Panc1 (cell line): ENCODE data around the gene GPR34. TPM values are rescaled to one million over a fixed set of nuclear protein-coding genes. Genes with fewer than 3 reads are reported as not detected.

Experiments
- ATAC-seq: fragments of 200-7000 bp; cut with Tn5 transposase; 2 replicates; pipeline ENCODE4 v1.9.1; 2020; ENCODE audit warnings: mild to moderate bottlenecking, moderate library complexity
- BruUV-seq: library from RNA; stranded (reverse); fragments of 400-500 nt; replicated peaks from 2 replicates; lab custom pipeline; 2021; lab: Mats Ljungman, UMichigan
- CTCF ChIA-PET: fragments of 300-600 bp; sonication (Branson Sonifier 250); formaldehyde crosslinking; loops from one replicate; lab custom pipeline; 2022; ENCODE audit warnings: antibody characterized with exemption; lab: Charles Lee
- POLR2A ChIA-PET: fragments of 300-600 bp; sonication (Branson Sonifier 250); formaldehyde crosslinking; loops from one replicate; lab custom pipeline; 2022; ENCODE audit warnings: antibody characterized with exemption; lab: Charles Lee
- DNase-seq: peaks from one replicate; pipeline ENCODE4 v3.0.0-alpha.2; 2010; ENCODE audit warnings: low read depth, low spot score
- H3K27ac ChIP-seq: 2 replicates; pipeline ENCODE4 v1.5.1; 2011; ENCODE audit warnings: mild to moderate bottlenecking, low read length, inconsistent platforms
- H3K27me3 ChIP-seq: fragments of 200-500 bp; sonication (Bioruptor generic); 2 replicates; pipeline ENCODE4 v1.6.0; 2014; ENCODE audit warnings: low read length, inconsistent platforms; ENCODE audit not compliant: control insufficient read depth, insufficient read depth
- H3K36me3 ChIP-seq: fragments of 200-500 bp; sonication (Bioruptor generic); 2 replicates; pipeline ENCODE4 v1.5.1; 2014; ENCODE audit warnings: inconsistent platforms, mild to moderate bottlenecking, low read length, moderate library complexity; ENCODE audit not compliant: control insufficient read depth, insufficient read depth
- H3K4me1 ChIP-seq: 2 replicates; pipeline ENCODE4 v1.5.1; 2011; ENCODE audit warnings: inconsistent platforms, mild to moderate bottlenecking, low read length, moderate library complexity; ENCODE audit not compliant: control insufficient read depth, insufficient read depth
- H3K4me3 ChIP-seq, 2 experiments: 2 replicates each; pipeline ENCODE4 v1.5.1; 2011 to 2012; ENCODE audit warnings: low read depth in 2 of 2, low read length in 2 of 2, mild to moderate bottlenecking in 2 of 2, inconsistent platforms in 1 of 2, moderate library complexity in 1 of 2
- H3K9me3 ChIP-seq: fragments of 200-500 bp; sonication (Bioruptor generic); 2 replicates; pipeline ENCODE4 v1.5.1; 2014; ENCODE audit warnings: low read depth, mild to moderate bottlenecking, inconsistent platforms, low read length, moderate library complexity; ENCODE audit not compliant: control insufficient read depth, insufficient read depth
- POLR2AphosphoS5 ChIP-seq: IDR thresholded peaks from 2 replicates; pipeline ENCODE4 v1.6.1; 2012; ENCODE audit warnings: mild to moderate bottlenecking, low read depth, low read length, moderate library complexity
- SIN3A ChIP-seq: IDR thresholded peaks from 2 replicates; pipeline ENCODE4 v1.6.1; 2012; ENCODE audit warnings: low read depth, mild to moderate bottlenecking, low read length, moderate library complexity, borderline replicate concordance; ENCODE audit not compliant: insufficient read depth
- TCF7L2 ChIP-seq: IDR thresholded peaks from 2 replicates; pipeline ENCODE4 v1.6.1; 2011; ENCODE audit warnings: mild to moderate bottlenecking, low read depth, low read length, inconsistent platforms
- in situ Hi-C: cut with HindIII; loops from 2 replicates; pipeline ENCODE4 v1.10.0; 2016; ENCODE audit warnings: low sequenced_read_pairs, low pct_unique_long_range_greater_than_20kb
- intact Hi-C: fragments of 100-400 bp; cut with micrococcal nuclease; formaldehyde crosslinking; loops from one replicate; pipeline ENCODE4 v1.10.0; 2022; ENCODE audit not compliant: unreplicated experiment
- total RNA-seq: library from RNA; stranded (reverse); gene quantifications from one replicate; pipeline ENCODE4 v1.2.1, GENCODE V29; 2021; ENCODE audit not compliant: unreplicated experiment
- TF ChIP-seq, protein P1 (sequence below): fragments of 450-650 bp; IDR thresholded peaks from 2 replicates; pipeline ENCODE4 v1.5.1; 2017; ENCODE audit warnings: mild to moderate bottlenecking
- TF ChIP-seq, protein P2 (sequence below), 2 experiments: IDR thresholded peaks; 2 replicates each; pipeline ENCODE4 v1.6.1; 2011 to 2012; ENCODE audit warnings: low read depth in 2 of 2, control low read depth in 1 of 2, low read length in 1 of 2, mild to moderate bottlenecking in 1 of 2, moderate library complexity in 1 of 2; ENCODE audit not compliant: insufficient read depth in 1 of 2

The GPR34 gene
- total RNA-seq, 1 experiment from 2014 or later, result not detected

- no peak for ATAC-seq
- POLR2A ChIA-PET, result no interaction called here
Measured at GRCh38 chrX:41730081-41730480, 41.3 kb downstream of the GPR34 start.

GRCh38 chrX:41732260-41732659 is 43.5 kb downstream of the GPR34 start:
- ChIA-PET CTCF (interaction anchor here (0.7 kb wide), 1 partner anchor 10 kb away, joined by 4 read pairs; no protein-coding TSS in a partner anchor), POLR2A (no interaction called here)
- Histone ChIP-seq H3K27me3 (no peaks in the 10 kb centered on the region), H3K4me3 (no peak overlapping the region), H3K27ac (no peak overlapping the region), H3K4me1 (no peaks in the 10 kb centered on the region), H3K9me3 (no peaks in the 10 kb centered on the region), H3K36me3 (no peaks in the 10 kb centered on the region)
- no peak for DNase-seq
- intact Hi-C loops, result no loop called here
- in situ Hi-C loops, result no loop called here
- BruUV-seq, result no TSS peak
- no peak for TF ChIP-seq TCF7L2
- TF ChIP-seq POLR2AphosphoS5, result no peak
- TF ChIP-seq, protein P1, sequence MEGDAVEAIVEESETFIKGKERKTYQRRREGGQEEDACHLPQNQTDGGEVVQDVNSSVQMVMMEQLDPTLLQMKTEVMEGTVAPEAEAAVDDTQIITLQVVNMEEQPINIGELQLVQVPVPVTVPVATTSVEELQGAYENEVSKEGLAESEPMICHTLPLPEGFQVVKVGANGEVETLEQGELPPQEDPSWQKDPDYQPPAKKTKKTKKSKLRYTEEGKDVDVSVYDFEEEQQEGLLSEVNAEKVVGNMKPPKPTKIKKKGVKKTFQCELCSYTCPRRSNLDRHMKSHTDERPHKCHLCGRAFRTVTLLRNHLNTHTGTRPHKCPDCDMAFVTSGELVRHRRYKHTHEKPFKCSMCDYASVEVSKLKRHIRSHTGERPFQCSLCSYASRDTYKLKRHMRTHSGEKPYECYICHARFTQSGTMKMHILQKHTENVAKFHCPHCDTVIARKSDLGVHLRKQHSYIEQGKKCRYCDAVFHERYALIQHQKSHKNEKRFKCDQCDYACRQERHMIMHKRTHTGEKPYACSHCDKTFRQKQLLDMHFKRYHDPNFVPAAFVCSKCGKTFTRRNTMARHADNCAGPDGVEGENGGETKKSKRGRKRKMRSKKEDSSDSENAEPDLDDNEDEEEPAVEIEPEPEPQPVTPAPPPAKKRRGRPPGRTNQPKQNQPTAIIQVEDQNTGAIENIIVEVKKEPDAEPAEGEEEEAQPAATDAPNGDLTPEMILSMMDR, result no peak
- TF ChIP-seq SIN3A, result no peak
- TF ChIP-seq, protein P2, sequence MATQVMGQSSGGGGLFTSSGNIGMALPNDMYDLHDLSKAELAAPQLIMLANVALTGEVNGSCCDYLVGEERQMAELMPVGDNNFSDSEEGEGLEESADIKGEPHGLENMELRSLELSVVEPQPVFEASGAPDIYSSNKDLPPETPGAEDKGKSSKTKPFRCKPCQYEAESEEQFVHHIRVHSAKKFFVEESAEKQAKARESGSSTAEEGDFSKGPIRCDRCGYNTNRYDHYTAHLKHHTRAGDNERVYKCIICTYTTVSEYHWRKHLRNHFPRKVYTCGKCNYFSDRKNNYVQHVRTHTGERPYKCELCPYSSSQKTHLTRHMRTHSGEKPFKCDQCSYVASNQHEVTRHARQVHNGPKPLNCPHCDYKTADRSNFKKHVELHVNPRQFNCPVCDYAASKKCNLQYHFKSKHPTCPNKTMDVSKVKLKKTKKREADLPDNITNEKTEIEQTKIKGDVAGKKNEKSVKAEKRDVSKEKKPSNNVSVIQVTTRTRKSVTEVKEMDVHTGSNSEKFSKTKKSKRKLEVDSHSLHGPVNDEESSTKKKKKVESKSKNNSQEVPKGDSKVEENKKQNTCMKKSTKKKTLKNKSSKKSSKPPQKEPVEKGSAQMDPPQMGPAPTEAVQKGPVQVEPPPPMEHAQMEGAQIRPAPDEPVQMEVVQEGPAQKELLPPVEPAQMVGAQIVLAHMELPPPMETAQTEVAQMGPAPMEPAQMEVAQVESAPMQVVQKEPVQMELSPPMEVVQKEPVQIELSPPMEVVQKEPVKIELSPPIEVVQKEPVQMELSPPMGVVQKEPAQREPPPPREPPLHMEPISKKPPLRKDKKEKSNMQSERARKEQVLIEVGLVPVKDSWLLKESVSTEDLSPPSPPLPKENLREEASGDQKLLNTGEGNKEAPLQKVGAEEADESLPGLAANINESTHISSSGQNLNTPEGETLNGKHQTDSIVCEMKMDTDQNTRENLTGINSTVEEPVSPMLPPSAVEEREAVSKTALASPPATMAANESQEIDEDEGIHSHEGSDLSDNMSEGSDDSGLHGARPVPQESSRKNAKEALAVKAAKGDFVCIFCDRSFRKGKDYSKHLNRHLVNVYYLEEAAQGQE (IDR thresholded peaks at IDR 0.05; ENCODE audit: insufficient read depth in 1 of 2, low read depth in 2 of 2, low read length in 1 of 2), result no peak
- no peak for ATAC-seq

More at GRCh38 chrX:41730081-41730480, 41.3 kb downstream of the GPR34 start:
- no TSS peak for BruUV-seq
- intact Hi-C loops (no loop called here), in situ Hi-C loops (no loop called here)
- CTCF ChIA-PET, result no interaction called here
- Histone ChIP-seq H3K9me3 (no peaks in the 10 kb centered on the region), H3K27ac (no peak overlapping the region), H3K36me3 (no peaks in the 10 kb centered on the region), H3K27me3 (no peaks in the 10 kb centered on the region), H3K4me1 (no peaks in the 10 kb centered on the region), H3K4me3 (no peak overlapping the region)
- DNase-seq, result no peak
- TF ChIP-seq TCF7L2 (no peak), POLR2AphosphoS5 (no peak), SIN3A (no peak)
- TF ChIP-seq, protein P2 (IDR thresholded peaks at IDR 0.05; ENCODE audit: insufficient read depth in 1 of 2, low read depth in 2 of 2, low read length in 1 of 2), result no peak
- TF ChIP-seq, protein P1, result no peak
